Subcutaneous preadipocyte (primary cell): ENCODE data around the gene UBE4B. TPM values are rescaled to one million over a fixed set of nuclear protein-coding genes. Genes with fewer than 3 reads are reported as not detected.

Experiments used
- small RNA-seq: library from RNA; depleted of rRNA; stranded (forward); fragments of <200 nt; gene quantifications from one replicate; pipeline ENCODE3, GENCODE V24; 2012
- total RNA-seq: library from RNA; depleted of rRNA; stranded (reverse); fragments of >200 nt; gene quantifications from 2 replicates; pipeline ENCODE4 v1.2.3, GENCODE V29; 2012

The UBE4B gene
- total RNA-seq: 45.9 and 55.5 TPM in 2 replicates

GRCh38 chr1:10032590-10033358 lies at the start of gene UBE4B:
UBE4B (plus strand) TSS chr1:10032958; CDS start chr1:10033671, 713 bp downstream.

DNA sequence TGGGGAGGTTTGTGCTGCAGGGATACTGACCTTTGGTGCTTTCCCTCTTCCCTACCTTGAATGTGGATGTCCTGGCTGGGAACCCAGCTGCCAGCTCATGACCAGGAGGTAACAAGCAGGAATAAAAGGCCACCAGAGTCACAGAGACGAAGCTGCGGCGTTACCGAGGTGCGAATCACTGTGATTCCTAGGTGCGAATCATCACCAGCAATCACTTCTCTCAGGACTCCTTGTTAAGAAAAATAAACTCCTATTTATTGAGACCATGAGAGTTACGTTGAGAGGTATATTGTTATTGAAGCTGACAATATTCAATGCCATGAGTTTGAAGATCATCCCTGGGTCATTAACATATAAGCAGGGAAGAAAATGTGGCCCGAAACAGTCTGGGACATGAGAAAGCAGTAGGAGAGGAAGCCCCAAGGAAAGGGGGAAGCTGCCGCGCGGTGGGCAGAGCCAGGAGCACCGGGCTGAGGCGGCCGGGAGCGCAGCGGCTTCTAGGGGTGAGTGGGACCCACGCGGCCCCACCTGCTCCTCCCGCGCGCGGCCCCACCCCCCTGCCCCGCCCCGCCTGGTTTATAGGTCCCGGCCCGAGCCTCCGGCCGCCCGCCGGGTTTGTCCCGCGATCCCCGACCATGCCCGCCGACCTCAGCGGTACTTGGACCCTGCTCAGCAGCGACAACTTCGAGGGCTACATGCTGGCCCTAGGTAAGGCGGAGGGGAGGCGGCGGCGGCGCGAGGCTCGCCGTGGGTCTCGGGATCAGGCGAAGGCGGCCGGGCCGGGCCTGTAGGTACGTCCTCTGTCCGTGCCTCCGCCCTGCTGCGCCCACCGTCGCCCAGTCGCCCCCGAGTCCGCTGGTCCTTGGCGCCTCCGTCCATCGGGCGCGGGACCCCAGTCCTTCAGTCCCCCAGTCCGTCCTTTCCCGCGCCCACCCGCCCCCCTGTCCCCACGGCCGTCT lies 35.9 kb upstream of the UBE4B start, which contains the start of gene RBP7:
Gene RBP7, plus strand, starts transcription at position 605 of the 959 bp plus-strand sequence. Its CDS starts 31 bp downstream, at position 636.

DNA sequence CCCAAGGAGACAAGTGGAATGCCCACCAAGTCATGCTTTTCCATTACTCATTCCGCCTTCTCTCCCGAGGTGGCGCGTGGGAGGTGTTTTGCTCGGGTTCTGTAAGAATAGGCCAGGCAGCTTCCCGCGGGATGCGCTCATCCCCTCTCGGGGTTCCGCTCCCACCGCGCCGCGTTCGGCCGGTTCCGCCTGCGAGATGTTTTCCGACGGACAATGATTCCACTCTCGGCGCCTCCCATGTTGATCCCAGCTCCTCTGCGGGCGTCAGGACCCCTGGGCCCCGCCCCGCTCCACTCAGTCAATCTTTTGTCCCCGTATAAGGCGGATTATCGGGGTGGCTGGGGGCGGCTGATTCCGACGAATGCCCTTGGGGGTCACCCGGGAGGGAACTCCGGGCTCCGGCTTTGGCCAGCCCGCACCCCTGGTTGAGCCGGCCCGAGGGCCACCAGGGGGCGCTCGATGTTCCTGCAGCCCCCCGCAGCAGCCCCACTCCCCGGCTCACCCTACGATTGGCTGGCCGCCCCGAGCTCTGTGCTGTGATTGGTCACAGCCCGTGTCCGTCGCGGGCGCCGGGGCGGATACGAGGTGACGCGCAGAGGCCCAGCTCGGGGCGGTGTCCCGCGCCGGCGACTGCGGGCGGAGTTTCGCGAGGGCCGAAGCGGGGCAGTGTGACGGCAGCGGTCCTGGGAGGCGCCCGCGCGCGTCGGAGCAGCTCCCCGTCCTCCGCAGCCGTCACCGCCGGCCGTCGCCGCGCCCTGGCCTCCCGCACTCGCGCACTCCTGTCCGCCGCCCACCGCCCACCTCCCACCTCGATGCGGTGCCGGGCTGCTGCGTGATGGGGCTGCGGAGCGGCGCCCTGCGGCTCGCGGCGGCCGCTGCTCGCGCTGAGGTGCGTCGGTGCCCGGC lies 177.4 kb downstream of the UBE4B start, which contains the start of gene KIF1B:
Gene KIF1B, plus strand, starts transcription at position 666 of the 906 bp plus-strand sequence. CDS start 21,759 bp downstream, outside the sequence.

Small RNA genes lying within 50 kb of the gene (small RNA-seq; reads per million reads assigned to genes)
- gene MIR1273D: not detected
- not detected for gene RNU6-828P

Other genes starting within 250 kb of the UBE4B start
- 58.8 and 74.1 TPM in 2 replicates for gene CLSTN1, start 209.0 kb upstream of the UBE4B start, total RNA-seq
- gene CTNNBIP1, start 122.7 kb upstream of the UBE4B start, total RNA-seq: 7.6 and 12.9 TPM in 2 replicates
- gene LZIC, start 89.6 kb upstream of the UBE4B start, total RNA-seq: 24.3 and 29.1 TPM in 2 replicates
- 8.8 and 9.2 TPM in 2 replicates for gene NMNAT1, start 89.5 kb upstream of the UBE4B start, total RNA-seq
- not detected in 2 replicates for gene RBP7, start 35.7 kb upstream of the UBE4B start, total RNA-seq
- gene KIF1B, start 177.6 kb downstream of the UBE4B start, total RNA-seq: 32.0 and 33.0 TPM in 2 replicates